GM18870 (cell line): ENCODE results near the gene CDHR2.

Experiments used
- ATAC-seq: cut with Tn5 transposase; IDR thresholded peaks from one replicate; pipeline ENCODE4 v1.9.1; 2021; ENCODE audit warnings: moderate library complexity; ENCODE audit not compliant: unreplicated experiment

Gene CDHR2

DNA sequence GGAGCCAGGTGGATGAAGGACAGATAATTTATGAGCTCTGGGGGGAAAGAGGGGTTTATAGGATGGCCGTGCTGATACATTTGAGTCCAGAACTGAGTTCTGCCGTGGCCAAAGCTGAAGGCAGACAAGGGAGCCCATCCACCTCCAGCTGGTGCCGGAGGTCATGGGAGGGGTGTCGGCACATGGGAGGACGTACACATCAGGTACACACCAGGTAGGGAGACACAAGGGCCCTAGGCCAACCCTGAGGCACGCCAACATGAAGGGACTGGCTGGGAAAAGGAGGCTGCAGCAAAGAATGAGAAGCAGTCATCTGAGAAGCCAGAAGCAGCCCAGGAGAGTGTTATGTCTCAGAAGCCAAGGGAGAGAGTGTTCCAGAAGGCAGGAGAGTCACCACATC lies 62.9 kb downstream of the CDHR2 start:
- no peak for ATAC-seq

DNA sequence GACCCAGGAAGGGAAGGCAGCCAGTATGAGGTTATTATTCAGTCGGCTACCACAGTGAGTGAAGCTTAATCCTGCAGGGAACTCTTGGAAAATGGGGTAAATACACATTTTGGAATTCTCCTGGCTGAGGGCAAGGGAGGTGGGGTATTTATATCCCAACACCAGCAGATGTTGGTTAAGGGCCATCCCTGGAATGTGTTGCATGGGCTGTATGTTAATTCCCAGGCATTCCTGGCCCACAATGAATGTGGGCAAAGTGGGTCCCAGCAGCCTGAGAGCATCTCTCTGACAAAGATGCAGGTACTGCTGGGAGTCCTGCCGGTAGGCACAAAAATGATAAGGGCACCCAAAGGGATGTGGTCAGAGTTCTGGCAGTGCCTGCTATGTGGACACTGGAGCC lies 63.7 kb downstream of the CDHR2 start:
- no peak for ATAC-seq

DNA sequence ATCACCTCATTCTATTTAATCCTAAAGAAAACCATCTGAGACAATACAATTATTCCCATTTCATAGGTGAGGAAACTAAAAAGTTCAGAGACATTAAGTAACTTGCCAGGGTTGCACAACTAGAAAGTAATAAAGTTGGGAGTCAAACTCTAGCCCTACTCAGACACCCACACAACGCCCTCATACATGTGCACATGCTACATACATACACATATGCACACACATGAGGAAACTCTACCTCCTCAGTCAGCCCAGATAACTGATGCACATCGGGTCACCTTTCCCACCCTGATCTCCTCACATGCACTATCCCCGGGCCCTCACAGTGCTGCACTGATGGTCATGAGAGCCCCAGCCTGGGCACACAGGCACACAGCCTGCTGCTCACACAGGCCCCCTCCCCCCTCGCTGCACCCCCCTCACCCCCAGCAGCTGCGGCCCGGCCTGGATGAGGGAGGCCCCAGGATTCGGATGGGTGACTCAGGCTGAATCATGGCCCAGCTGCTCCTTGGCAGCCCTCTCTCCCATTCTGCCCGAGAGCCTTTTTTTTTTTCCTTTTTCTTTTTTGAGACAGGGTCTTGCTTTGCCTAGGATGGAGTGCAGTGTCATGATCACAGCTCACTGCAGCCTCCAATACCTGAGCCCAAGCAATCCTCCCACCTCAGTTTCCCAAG lies 65.8 kb downstream of the CDHR2 start:
- ATAC-seq: no peak

DNA sequence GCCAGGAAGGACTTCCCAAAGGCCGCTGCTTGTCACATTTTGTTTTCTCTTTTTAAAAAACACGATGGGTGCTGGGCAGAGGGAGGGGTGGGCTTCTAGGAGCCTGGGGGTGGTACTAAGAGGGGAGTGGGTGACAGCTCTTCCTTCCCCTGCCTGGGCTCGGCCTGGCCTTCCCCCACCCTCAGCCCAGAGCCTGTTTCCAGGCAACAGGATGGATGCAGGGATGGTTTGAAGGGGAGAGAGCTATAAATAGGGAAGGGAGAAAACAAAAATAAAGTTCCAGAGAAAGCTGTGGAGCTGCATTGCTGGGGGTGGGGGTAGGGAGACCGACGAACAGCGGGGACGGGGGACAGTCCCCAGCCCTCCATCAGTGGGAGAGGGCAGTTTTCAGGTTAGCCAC lies 67.4 kb downstream of the CDHR2 start:
- no peak for ATAC-seq

DNA sequence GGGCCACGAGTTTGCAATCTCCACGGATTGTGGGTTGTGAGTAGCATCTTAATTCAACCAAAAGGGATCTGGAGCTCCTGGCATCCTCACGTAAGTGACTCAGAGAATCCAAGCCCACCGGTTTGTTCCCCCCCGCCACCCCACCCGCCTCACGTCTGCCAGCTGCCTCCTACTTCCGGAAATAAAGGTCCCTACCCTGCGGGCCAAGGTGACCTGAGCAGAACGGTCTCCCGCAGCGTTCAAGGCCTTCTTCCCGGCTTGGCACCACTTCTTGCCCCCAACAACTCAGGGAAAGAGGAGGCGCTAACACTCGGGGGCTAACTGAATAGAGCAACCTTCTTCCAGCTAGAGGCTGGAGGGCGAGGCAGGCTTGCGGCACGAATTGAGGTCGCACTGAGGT lies 69.6 kb downstream of the CDHR2 start:
- no peak for ATAC-seq

DNA sequence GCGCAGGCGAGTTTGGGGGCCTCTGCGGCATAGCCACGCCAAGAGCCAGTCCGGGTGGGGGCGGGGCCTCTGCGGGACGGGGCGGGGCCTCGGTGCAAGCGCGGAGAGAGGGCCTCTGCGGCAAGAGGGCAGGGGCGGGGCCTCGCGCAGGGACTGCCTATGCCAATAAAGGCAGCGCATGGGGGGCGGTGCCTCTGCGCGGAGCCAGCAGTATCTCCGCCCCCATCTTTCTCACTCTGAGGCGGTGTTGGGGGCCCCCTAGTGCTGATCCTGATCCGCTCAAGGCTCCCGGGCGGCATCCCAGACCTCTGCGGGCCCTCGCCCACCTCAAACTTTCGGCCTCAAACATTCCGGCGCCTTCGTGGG lies 70.0 kb downstream of the CDHR2 start:
- no peak for ATAC-seq

DNA sequence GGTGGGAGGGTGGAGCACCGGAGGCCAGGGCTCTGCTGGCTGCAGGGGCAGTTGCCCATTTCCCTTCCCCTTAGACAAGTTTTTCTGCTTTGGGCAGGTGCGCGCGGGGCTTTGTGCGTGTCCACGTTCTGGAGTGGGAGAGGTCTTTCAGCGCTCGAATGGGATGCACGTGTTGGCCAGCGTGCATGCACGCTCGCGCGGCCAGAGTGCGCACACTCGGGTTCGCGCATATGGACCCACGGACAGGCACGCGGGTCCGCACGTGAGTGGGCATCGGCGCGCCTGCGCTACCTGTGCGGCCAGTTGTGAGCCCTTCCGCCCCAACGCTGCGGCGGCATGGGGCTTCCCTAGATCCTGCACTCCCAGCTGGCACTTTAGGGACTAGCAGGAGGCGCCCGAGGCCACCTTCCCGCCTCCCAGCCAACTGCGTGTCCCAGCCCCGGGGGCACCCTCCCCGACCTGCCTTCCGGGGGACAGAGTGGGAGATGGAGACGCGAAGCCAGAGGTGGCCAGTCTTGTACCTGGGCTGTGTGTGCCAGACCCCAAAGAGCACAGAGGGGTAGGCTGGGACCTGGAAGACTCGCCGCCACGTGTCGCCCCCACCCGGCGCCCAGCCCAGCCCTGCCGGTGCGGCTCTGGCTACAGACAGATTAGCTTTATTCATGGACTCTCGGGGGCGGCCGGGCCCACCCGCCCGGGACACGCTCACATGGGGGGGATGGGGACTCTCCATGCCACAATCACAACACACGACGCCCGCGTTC lies 70.6 kb downstream of the CDHR2 start:
- no peak for ATAC-seq

DNA sequence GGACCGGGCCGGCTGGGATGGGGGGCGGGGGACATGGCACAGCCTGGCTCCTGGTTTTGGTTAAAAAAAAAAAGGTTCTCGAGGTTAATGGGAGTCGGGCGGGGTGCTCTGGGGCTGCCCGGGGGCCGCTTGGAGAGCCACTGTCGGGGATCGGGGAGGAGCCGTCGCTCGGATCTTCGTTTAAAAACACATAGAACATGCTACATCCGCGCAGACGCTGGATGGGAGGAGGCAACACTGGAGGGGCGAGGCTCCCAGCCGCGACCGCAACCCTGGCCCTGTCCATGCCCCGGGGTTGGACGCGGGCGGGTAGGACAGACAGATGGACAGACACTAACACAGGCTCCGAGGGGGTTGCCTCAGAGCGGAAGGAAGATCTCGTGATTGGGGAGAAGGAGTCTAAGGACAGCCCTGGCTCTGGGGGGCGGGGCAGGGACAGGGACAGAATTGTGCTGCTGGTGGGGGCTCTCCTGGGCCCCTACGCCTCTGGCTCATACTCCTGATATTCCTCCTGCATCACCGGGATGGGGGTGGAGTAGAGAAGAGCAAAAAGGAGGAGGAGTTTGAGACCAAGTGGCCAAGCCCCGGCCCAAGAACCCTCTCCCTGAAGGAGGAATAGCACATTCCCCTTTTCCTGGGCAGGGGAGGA lies 71.3 kb downstream of the CDHR2 start:
- no peak for ATAC-seq

DNA sequence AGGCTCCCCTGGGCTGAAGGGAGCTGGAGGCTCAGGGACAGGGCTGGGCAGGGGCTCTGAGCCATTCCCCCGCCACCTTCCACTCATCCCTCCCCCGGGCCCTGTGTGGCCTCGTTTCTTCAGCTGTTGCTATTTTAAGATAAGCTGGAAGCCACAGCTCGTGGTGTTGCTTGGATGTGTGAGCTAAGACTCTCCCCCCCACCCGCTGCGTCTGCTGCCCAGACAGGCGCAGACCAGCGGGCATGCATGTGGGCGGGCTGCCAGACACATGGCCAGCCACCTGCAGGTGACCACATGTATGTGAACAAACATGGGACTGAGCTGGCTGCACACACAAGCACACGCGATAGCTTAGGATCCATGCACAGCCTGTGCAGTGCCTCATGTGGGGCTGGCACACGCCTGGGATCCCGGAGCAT lies 72.5 kb downstream of the CDHR2 start:
- ATAC-seq: no peak

DNA sequence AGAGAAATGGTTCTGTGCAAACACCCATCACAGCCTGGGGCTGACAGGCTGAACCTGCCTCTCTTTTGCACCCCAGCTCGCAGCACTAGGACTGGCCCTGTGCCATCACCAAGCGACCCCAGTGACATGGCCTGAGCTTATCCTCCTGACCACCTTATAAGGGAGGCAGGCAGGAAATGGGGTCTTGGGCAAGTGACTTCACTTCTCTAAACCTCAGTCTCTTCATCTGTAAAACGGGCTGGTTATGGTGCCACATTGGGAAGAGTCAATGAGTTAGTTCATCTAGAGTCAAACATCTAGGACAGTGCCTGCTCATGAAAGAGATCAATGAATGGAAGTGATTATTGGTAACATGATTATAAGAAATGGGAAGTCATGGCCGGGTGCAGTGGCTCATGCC lies 75.0 kb downstream of the CDHR2 start:
- ATAC-seq: no peak

DNA sequence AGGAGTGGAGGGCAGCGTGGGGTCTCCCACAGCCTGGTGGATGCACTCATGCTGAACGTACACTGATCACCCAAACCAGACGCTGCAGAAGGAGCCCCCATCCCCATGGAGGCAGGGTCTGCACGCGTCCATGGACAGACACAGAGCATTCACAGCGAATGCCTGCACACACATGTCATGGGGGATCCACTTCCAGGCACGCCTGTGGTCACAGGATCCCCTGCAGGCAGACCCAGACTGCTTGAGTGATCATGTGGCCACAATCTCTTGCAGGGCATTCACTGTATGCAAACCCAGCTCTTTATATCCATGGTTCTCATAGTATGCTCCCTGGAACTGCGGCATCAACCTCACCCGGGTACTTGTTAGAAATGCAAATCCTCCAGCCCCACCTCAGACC lies 75.8 kb downstream of the CDHR2 start:
- no peak for ATAC-seq

DNA sequence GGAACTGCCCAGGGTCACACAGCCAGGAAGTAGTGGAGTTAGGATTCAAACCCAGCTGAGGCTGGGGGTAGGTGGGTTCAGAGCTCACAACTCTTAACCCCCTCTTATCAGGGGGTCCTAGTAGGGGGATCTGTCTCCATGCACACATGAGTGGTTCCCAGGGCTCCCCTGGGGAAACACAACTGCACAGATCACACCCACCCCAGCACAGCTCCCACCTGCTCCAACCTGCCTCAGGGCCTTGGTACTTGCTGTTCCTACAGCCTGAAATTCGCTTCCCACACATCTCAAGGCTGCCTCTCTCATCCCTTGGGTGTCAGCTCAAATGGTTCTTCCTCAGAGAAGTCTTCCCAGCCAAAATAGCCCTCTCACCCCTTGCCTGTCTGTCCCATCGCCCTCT lies 76.4 kb downstream of the CDHR2 start:
- no peak for ATAC-seq

DNA sequence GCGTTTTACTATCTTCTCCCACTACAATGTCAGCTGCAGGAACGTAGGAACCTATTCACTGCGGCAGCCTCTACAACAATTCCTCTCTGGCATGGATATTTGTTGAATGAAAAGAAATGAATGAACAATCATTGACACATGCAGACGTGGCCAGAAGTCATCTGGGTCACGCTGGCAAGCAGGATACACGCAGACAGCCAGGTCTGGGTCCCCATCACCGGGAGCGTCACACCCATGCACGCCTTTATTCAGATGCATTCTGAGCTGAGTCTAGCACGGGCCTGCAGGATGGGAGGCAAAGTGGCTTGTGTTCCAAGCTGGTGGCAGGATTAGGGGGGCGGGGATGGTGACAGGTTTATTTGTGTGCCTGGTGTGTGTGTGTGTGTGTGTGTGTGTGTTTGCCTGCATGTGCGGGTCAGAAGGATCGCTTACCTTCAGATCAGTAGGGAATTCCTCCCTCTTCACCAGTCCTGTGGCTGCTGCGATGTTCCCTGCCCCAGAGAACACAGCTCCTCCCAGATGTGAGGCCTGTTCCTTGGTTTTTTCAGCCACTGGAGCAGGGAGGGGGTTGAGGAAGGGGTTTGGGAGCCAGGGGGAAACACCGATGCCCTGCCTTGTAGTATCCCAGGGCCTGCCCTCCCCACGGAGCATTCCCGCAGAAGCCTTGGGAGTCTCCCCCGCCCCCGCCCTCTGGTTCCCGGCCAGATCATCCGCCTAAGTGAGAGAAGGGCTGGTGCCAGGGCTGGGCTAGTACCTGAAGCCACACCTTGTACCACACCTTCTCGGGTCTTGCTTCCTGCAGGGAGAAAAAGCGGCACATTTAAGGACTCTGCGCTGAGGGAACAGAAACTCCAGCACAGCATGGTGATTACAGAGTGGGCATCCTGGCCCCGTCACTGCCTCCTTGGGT lies 77.1 kb downstream of the CDHR2 start:
- ATAC-seq: no peak

DNA sequence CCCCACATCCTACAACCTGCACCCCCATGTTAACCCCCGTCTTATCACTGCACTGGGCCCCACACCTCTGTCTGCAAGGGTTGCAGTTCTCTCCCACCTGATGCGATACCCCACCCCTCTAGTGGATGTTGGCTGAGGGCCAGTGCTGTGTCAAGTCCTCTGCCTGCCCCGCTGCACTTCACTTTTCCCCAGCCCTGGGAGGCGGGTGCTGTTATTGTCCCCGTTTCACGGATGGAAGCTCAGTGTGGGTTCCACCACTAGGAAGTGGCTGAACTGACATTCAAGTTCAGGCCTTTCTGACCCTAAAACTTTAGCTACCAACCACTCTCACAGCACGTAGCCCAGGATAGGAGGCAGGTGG lies 77.7 kb downstream of the CDHR2 start:
- no peak for ATAC-seq

DNA sequence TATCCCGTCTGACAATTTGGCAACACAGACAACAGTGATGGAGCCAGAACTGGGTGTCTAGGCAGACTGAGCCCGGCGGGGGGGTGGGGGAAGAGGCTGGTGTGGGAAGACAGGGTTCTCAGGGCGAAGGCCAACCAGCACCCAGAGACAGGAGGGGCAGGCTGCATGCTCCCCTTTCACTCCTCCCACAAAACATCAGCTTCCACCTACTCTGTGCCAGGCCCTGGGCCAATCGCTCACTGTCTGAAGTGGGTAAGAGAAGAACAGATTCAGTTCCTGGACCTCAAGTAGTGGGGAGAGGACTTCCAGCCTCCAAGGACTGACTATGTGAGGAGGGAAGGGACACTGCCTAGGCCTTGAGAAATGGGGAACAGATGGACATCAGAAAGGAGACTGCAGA lies 78.4 kb downstream of the CDHR2 start:
- ATAC-seq: no peak

DNA sequence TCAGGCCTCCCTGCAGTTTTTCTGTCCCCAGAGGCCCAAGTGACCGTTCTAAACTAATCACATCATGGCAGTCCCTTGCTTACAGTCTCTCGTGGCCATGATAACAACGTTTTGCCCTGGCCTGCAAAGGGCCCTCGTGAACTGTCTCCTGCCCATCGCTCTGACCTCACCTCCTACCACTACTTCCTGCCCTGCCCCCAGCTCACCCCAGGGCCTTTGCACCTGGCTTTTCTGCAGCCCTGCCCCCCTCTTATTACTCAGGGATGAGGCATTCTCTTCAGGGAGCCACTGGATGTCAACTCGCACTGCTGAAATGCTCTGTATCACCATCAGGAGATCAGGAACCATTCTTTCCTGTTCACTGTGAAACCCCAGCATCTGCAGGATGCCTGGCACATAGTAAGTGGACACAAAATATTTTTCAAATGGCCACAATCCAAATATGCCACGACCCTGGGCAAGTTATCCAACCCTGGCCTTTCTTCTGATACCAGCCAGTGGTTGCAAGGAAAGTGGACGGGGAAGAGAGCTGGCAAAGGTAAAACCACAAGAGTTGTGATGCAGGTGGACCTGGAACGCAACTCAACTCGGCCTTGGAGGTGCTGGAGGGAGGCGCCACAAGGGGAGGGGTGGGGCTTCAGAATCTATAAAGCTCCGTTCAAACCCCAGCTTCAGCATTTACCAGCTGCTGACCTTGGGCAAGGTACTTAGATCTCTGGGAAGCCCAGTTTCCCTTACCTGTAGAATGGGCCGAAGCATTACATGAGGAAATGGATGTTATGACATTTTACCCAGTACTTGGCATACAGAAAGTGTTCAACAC lies 79.5 kb downstream of the CDHR2 start:
- ATAC-seq: no peak

DNA sequence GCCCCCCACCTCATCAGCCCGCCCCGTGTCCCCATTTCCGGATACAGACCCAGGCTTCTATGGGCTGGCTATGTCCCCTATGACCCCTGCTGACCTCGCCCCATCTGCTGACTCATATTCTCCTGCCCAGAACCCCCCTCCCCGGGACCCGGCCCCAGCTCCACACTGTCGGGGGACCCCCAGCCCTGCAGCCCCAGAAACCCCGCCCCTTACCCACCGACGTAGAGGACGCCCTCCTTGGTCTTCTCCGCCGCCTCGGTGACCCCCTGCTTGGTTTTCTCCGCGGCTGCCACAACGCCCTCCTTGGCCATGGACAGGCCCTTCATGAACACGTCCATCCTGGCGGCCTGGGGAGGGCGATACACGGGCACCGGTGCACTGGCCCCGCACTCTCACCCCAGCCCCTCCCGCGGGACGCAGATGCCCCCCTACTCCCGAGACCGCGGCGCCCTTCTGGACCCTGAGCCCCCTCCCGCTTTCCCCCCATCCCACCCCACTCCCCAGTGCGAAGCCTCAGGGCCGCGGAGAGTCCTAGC lies 80.2 kb downstream of the CDHR2 start:
- no peak for ATAC-seq

DNA sequence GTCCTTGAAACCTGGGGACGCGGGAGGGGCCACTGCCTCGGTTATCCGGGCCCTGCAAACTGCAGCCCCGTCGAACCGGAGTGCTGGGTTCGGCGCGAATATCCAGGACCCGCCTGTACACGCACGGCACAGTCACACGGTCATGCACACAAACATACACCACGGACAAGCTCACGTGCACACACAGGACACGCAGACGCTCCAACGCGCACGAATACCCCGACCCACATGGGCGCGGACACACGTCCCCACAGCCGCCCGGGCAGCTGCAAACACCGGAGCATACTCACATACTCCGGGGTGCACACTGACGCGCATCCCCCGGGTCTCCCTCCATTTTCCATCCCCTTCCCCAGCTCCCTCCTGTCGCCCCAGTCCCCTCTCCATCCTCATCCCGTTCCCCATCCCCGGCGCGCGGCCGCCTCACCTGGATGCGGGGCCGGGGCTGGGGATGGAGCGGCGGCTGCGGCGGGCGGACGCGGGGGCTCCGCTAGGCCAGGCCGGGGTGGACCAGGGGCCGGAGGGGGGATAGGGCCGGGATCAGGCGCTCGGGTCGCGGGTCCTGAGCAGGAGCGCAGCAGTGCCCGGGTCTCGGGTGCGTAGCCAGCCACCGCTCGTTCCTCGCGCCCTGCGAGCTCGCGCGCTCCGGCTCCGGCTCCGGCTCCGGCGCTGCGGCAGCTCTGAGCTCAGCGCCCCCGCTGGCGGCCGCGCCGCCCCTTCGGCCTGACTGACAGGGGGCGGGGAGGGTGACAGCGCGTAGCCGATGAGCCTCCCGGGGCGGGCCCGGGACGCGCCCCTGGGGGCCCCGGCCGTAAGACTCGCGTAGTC lies 80.9 kb downstream of the CDHR2 start, which contains the start of the genes EIF4E1B and SNCB:
Gene EIF4E1B, plus strand, starts transcription at position 823 of the 828 bp plus-strand sequence. CDS start 12,113 bp downstream, outside the sequence.
Gene SNCB, minus strand, starts transcription at position 682 of the 828 bp plus-strand sequence. CDS start 880 bp downstream, outside the sequence.
- no peak for ATAC-seq

DNA sequence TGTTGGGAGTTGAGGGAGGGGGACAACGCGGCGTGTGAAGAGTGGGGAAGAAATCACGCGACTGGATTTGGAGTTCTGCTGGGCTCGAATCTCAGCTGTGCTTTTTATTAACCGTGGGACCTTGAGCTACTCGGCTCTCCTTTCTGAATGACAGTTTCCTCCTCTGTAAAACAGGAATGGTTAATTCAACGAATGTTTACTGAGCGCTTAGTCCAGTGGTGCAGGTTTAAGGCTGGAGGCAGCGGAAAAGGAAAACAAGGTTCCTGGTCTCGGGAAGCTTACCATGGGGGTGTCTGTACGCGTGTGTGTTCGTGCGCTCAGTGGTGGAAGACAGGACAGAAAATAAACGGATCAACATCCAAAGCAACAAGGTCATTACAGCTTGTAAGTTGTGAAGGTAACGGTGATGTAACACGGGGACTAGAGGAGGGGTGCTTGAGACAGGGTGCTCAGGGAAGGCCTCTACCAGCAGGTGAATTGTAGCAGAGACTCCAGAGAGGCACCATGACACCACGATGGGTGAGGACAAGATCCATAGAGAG lies 81.6 kb downstream of the CDHR2 start:
- ATAC-seq: no peak
